ENCODE data around the gene MS4A10. TPM values are rescaled to one million over a fixed set of nuclear protein-coding genes. Genes with fewer than 3 reads are reported as not detected.

Gene MS4A10
- total RNA-seq, 1 experiment from 2014 or later: not detected

DNA sequence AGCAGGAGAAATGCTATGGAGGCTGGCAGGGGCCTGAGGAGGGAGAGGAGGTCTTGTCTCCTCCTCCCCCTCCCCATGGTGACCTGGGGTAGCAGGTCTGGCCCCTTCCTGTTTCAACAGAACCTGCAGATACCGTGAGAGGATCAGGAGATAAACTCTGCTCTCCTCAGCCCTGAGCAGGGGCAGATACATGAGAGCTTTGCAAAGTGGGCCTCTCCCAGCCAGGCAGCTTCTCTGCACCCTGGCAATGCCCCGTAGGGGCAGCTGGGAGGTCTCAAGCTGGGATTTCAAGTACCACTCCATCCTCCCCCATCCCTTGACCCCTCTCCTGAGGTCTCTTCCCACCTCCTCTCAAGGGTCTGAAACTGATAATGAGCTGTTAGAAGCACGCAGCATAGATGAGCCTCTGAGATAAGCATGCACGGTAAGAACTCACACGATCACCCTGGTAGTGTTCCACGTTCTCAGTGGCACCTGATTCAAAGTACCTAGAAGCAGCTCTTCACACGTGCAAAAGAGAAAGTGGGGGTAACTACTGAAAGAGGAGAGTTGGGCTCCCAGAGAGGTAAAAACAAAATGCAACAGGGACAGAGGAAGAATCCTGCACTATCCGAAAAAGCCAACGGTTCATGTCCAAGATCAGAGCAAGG lies 51.9 kb downstream of the MS4A10 start:
- no peaks in the 10 kb centered on the region for H3K9me3 ChIP-seq (ENCODE audit: low read length)
- peaks cover 1% of the 10 kb centered on the region for H3K79me2 ChIP-seq (ENCODE audit: low read length)
- no peak for TF ChIP-seq EZH2phosphoT487 (IDR thresholded peaks at IDR 0.05; ENCODE audit: borderline replicate concordance, low read length)
- no peak for TF ChIP-seq EZH2 (IDR thresholded peaks at IDR 0.05; ENCODE audit: low read length, unreplicated experiment)
- TF ChIP-seq, protein P1, sequence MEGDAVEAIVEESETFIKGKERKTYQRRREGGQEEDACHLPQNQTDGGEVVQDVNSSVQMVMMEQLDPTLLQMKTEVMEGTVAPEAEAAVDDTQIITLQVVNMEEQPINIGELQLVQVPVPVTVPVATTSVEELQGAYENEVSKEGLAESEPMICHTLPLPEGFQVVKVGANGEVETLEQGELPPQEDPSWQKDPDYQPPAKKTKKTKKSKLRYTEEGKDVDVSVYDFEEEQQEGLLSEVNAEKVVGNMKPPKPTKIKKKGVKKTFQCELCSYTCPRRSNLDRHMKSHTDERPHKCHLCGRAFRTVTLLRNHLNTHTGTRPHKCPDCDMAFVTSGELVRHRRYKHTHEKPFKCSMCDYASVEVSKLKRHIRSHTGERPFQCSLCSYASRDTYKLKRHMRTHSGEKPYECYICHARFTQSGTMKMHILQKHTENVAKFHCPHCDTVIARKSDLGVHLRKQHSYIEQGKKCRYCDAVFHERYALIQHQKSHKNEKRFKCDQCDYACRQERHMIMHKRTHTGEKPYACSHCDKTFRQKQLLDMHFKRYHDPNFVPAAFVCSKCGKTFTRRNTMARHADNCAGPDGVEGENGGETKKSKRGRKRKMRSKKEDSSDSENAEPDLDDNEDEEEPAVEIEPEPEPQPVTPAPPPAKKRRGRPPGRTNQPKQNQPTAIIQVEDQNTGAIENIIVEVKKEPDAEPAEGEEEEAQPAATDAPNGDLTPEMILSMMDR (conservative IDR thresholded peaks at IDR 0.05; ENCODE audit: low read depth, low read length): no peak
- H2AFZ ChIP-seq (ENCODE audit: low read length): no peak overlapping the region
- ChIA-PET POLR2A (ENCODE audit: unreplicated experiment) (no interaction called here), CTCF (no interaction called here)
- no peak overlapping the region for H3K4me2 ChIP-seq (ENCODE audit: low read length)
- BruUV-seq (replicated peaks): no TSS peak
- peaks cover 4% of the 10 kb centered on the region for H3F3A ChIP-seq (ENCODE audit: low read length, unreplicated experiment)
- intact Hi-C loops (cut with micrococcal nuclease): no loop called here
- no peaks in the 10 kb centered on the region for H3K27me3 ChIP-seq (ENCODE audit: low read length)
- H3K4me3 ChIP-seq (ENCODE audit: low read length): no peak overlapping the region
- H3K9me2 ChIP-seq (replicated peaks; ENCODE audit: low read length): no peaks in the 10 kb centered on the region
- H3K27ac ChIP-seq (ENCODE audit: low read length): no peak overlapping the region
- no peaks in the 10 kb centered on the region for H4K20me1 ChIP-seq (ENCODE audit: low read length)
- ATAC-seq (no peak), DNase-seq (no peak)
- H3K4me1 ChIP-seq (ENCODE audit: insufficient read depth, low read length): peaks cover 35% of the 10 kb centered on the region
- H3K36me3 ChIP-seq (ENCODE audit: low read depth, low read length): no peaks in the 10 kb centered on the region
- no peak overlapping the region for H3K9ac ChIP-seq (ENCODE audit: low read length)

DNA sequence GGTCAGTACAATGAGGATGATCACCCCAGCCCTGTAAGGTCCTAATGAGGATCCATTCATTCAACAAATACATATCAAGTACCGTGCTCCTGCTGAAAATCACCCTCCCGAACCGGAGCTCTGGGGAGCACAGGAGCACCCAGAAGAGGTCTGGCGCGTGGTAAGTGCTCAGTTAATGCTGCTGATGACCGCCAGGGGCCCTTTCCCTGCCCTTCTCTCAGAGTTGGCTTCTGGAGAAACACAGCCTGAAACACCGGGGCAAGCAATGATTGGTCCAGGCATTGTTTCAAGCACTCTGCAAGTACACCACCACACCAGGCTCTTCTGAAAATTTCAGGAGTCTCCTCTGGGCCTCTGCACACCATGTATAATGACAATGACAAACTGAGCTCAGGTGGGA lies 53.0 kb downstream of the MS4A10 start:
- Histone ChIP-seq H3K9ac (ENCODE audit: low read length) (no peak overlapping the region), H3K36me3 (ENCODE audit: low read depth, low read length) (no peaks in the 10 kb centered on the region), H3F3A (ENCODE audit: low read length, unreplicated experiment) (no peaks in the 10 kb centered on the region), H3K79me2 (ENCODE audit: low read length) (peaks cover 13% of the 10 kb centered on the region), H3K27ac (ENCODE audit: low read length) (no peak overlapping the region), H3K9me2 (replicated peaks; ENCODE audit: low read length) (no peaks in the 10 kb centered on the region), H3K27me3 (ENCODE audit: low read length) (no peaks in the 10 kb centered on the region), H3K4me1 (ENCODE audit: insufficient read depth, low read length) (peaks cover 28% of the 10 kb centered on the region), H3K4me2 (ENCODE audit: low read length) (no peak overlapping the region), H3K9me3 (ENCODE audit: low read length) (no peaks in the 10 kb centered on the region), H3K4me3 (ENCODE audit: low read length) (no peak overlapping the region), H2AFZ (ENCODE audit: low read length) (no peak overlapping the region), H4K20me1 (ENCODE audit: low read length) (no peaks in the 10 kb centered on the region; the same call in 1 of the 2 replicates)
- no TSS peak for BruUV-seq (replicated peaks)
- ChIA-PET POLR2A (ENCODE audit: unreplicated experiment) (no interaction called here), CTCF (interaction anchor here (0.7 kb wide), 1 partner anchor 321 kb away, joined by 3 read pairs; no protein-coding TSS in a partner anchor)
- no peak for ATAC-seq
- no peak for DNase-seq
- TF ChIP-seq EZH2phosphoT487 (IDR thresholded peaks at IDR 0.05; ENCODE audit: borderline replicate concordance, low read length): no peak
- no peak for TF ChIP-seq EZH2 (IDR thresholded peaks at IDR 0.05; ENCODE audit: low read length, unreplicated experiment)
- TF ChIP-seq, protein P1 (conservative IDR thresholded peaks at IDR 0.05; ENCODE audit: low read depth, low read length): no peak
- intact Hi-C loops (cut with micrococcal nuclease): no loop called here

Measured in PC-3 (cell line).